LNCAP (cell line): ENCODE results near the gene SERPINA5.

ENCODE experiments used
- CTCF ChIP-seq: fragments of 450-650 bp; IDR thresholded peaks from 2 replicates; pipeline ENCODE4 v1.5.1; 2017; ENCODE audit warnings: mild to moderate bottlenecking

The SERPINA5 gene

DNA sequence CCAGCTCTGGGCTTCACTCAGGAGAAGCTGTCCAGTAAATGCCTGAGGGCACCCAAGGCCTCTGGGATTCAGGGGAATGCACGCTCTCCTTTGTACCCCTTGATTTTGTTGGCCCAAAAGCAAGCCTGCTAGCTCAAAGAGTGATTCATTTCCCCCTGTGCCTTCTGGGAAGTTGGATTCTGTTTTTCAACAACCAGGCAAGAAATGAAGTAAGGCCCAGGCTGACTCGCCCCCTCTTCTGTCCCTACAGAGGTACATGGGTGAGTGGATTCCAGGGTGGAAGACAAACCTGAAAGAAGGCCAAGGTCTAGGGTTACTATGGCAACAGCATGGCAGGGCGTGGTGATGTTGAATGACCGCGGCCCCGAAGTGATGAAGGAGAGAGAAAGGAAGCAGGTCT lies 9.3 kb upstream of the SERPINA5 start:
- TF ChIP-seq CTCF, result no peak

GRCh38 chr14:94572637-94573303 lies 8.5 kb upstream of the SERPINA5 start:
- TF ChIP-seq CTCF, result no peak

- TF ChIP-seq CTCF, result no peak
Observed at GRCh38 chr14:94573475-94574277, 7.5 kb upstream of the SERPINA5 start.

DNA sequence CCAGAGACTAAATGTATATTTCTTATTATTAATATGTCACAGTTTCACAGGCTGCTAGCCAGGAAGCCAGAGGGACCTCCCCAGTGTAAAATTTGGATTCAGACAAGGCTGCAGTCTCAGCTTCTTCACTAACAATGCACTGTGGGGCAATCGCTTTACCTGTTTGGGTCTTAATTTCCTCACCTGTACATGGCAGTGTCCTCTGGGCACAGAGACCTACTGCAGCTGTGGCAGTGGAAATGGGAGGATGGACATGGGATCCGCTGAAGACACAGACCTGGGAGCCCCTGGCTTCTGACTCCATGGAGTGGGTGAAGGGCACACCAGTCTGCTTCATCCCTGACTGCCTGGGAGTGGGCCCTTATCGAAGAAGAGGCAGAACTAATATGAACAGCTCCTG lies 6.9 kb upstream of the SERPINA5 start:
- no peak for TF ChIP-seq CTCF

GRCh38 chr14:94575730-94576585 lies 5.3 kb upstream of the SERPINA5 start:
- TF ChIP-seq CTCF, result peak; percentile 52; the same call in 1 of the 2 replicates

DNA sequence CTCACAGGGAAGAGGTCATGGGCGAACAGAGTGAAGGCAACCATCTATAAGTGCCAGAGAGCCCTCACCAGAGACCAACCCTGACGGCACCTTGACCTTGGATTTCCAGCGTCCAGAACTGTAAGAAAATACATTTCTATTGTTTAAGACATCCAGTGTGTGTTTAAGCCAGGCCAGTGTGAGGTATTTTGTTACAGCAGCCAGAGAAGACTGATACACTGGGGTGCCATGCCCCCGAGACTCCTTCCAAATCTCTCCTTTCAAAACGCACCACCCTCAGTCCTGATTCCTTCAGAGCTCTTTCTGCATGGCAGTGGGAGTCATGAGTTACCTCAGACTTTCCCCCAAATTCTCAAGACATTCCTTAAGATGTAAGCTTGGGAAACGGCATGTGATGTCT lies 2.5 kb upstream of the SERPINA5 start:
- TF ChIP-seq CTCF, result no peak

DNA sequence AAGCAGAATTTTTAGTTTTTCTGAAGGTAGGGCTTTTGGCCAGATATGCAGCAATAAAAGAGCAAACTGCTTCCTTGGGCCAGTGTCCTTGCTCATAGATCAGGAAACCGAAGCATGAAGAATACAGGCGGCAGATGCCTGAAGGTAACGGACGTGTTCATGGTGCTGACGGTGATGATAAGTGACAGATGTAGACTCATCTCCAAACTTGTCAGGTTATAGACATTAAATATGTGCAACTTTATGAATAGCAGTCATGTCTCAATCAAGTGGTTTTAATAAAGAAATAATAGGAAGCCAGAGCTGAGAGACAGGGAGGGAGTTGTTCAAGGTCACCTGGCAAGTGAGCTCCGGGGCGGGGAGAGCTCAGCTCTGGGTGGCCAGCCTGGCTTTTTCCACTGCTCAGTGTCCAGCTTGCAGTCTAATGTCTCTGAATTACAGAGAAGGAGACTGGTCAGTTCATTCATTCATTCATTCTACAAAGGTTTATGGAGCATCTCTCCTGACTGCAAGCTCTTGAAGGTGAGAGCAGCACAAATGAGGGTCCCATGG lies 1.0 kb downstream of the SERPINA5 start:
- no peak for TF ChIP-seq CTCF
